Activated naive CD4-positive, alpha-beta T cell treated with Interleukin-2 at 50 U/mL for 16 hours (primary cell): ENCODE results near the gene MFGE8.

Source experiments
- DNase-seq: peaks from one replicate; pipeline ENCODE4 v3.0.0-alpha.2; 2020

Gene MFGE8

GRCh38 chr15:88918738-88919137 is 5.6 kb upstream of the MFGE8 start:
- DNase-seq = peak; percentile 50

GRCh38 chr15:88917760-88918159 is 4.6 kb upstream of the MFGE8 start:
- no peak for DNase-seq

- DNase-seq = no peak
Observed at GRCh38 chr15:88915354-88915753, 2.2 kb upstream of the MFGE8 start.

GRCh38 chr15:88913850-88914169 is 631 bp upstream of the MFGE8 start:
- no peak for DNase-seq

GRCh38 chr15:88912500-88912921 is 668 bp downstream of the MFGE8 start:
- no peak for DNase-seq

GRCh38 chr15:88911766-88912118 is 1.4 kb downstream of the MFGE8 start:
- no peak for DNase-seq

- no peak for DNase-seq
Observed at GRCh38 chr15:88909956-88910831, 3.0 kb downstream of the MFGE8 start.

- DNase-seq = no peak
Observed at GRCh38 chr15:88908697-88909621, 4.2 kb downstream of the MFGE8 start.

GRCh38 chr15:88908123-88908522 is 5.1 kb downstream of the MFGE8 start:
- no peak for DNase-seq

GRCh38 chr15:88907111-88907510 is 6.1 kb downstream of the MFGE8 start:
- DNase-seq = no peak

GRCh38 chr15:88906551-88906950 is 6.6 kb downstream of the MFGE8 start:
- DNase-seq = no peak

- no peak for DNase-seq
Observed at GRCh38 chr15:88906130-88906529, 7.0 kb downstream of the MFGE8 start.

GRCh38 chr15:88905576-88905975 is 7.6 kb downstream of the MFGE8 start:
- no peak for DNase-seq

- peak; percentile 92 for DNase-seq
Observed at GRCh38 chr15:88904624-88905327, 8.4 kb downstream of the MFGE8 start.

GRCh38 chr15:88904257-88904623 is 8.9 kb downstream of the MFGE8 start:
- DNase-seq = no peak

GRCh38 chr15:88902846-88903245 is 10.3 kb downstream of the MFGE8 start:
- no peak for DNase-seq

GRCh38 chr15:88902221-88902835 is 10.9 kb downstream of the MFGE8 start:
- DNase-seq = no peak

GRCh38 chr15:88901508-88902220 is 11.5 kb downstream of the MFGE8 start:
- no peak for DNase-seq

- no peak for DNase-seq
Observed at GRCh38 chr15:88900982-88901418, 12.2 kb downstream of the MFGE8 start.

GRCh38 chr15:88900309-88900981 is 12.7 kb downstream of the MFGE8 start:
- DNase-seq = no peak

- no peak for DNase-seq
Observed at GRCh38 chr15:88899251-88899650, 13.9 kb downstream of the MFGE8 start.

GRCh38 chr15:88898736-88899135 is 14.4 kb downstream of the MFGE8 start:
- DNase-seq = no peak
